Skeletal muscle tissue (tissue), 4 donors: ENCODE results near the gene PDE2A. TPM values are rescaled to one million over a fixed set of nuclear protein-coding genes. Genes with fewer than 3 reads are reported as not detected.

ENCODE experiments used
- H3K27ac ChIP-seq: one replicate; pipeline ENCODE4 v1.7.0; 2013; ENCODE audit warnings: mild to moderate bottlenecking, low read depth, low read length, inconsistent platforms
- H3K27me3 ChIP-seq, 3 donors: one replicate each; pipeline ENCODE4 v1.7.0; 2013; ENCODE audit warnings: low read length in 3 of 3; ENCODE audit not compliant: control insufficient read depth in 3 of 3, insufficient read depth in 3 of 3
- H3K36me3 ChIP-seq, 3 donors: one replicate each; pipeline ENCODE4 v1.7.0; 2013; ENCODE audit warnings: low read length in 3 of 3; ENCODE audit not compliant: control insufficient read depth in 3 of 3, insufficient read depth in 3 of 3
- H3K4me1 ChIP-seq, 3 donors: one replicate each; pipeline ENCODE4 v1.7.0; 2013; ENCODE audit warnings: low read length in 3 of 3, mild to moderate bottlenecking in 3 of 3; ENCODE audit not compliant: control insufficient read depth in 3 of 3, insufficient read depth in 3 of 3
- H3K4me3 ChIP-seq, 3 donors: one replicate each; pipeline ENCODE4 v1.7.0; 2013; ENCODE audit warnings: low read length in 3 of 3
- H3K9ac ChIP-seq, 3 donors: one replicate each; pipeline ENCODE4 v1.7.0; 2013; ENCODE audit warnings: low read length in 3 of 3, mild to moderate bottlenecking in 3 of 3, moderate library complexity in 2 of 3, low read depth in 1 of 3
- H3K9me3 ChIP-seq, 3 donors: one replicate each; pipeline ENCODE4 v1.7.0; 2013; ENCODE audit warnings: low read length in 3 of 3; ENCODE audit not compliant: control insufficient read depth in 3 of 3
- total RNA-seq: library from RNA; depleted of rRNA; stranded (reverse); fragments of >200 nt; gene quantifications from one replicate; pipeline ENCODE4 v1.2.3, GENCODE V29; 2014
- donor health status: Osteomylitis.

The PDE2A gene
- total RNA-seq, 1 donor from 2014 or later = 12.0 TPM

GRCh38 chr11:72634016-72634415, 40.2 kb downstream of the PDE2A start:
- Histone ChIP-seq H3K4me1 (peaks cover 79 to 89% (median 88%) of the 10 kb centered on the region in 3 donors), H3K9me3 (no peaks in the 10 kb centered on the region), H3K9ac (no peak overlapping the region), H3K27ac (peak overlapping the region; percentile 79), H3K4me3 (peak overlapping the region in 1 of 3 donors; percentile 22), H3K36me3 (no peaks in the 10 kb centered on the region), H3K27me3 (peaks cover 0 to under 1% (median 0%) of the 10 kb centered on the region in 3 donors)

- no peaks in the 10 kb centered on the region for H3K9me3 ChIP-seq
- H3K9ac ChIP-seq = peak overlapping the region in 2 of 3 donors; percentile 38 to 60
- H3K27me3 ChIP-seq = no peaks in the 10 kb centered on the region
- H3K36me3 ChIP-seq = no peaks in the 10 kb centered on the region
- H3K4me1 ChIP-seq = peaks cover 81 to 92% (median 88%) of the 10 kb centered on the region in 3 donors
- peak overlapping the region in 1 of 3 donors; percentile 35 for H3K4me3 ChIP-seq
- H3K27ac ChIP-seq = peak overlapping the region; percentile 79
Measured at GRCh38 chr11:72633068-72633467, 41.2 kb downstream of the PDE2A start.

GRCh38 chr11:72631806-72632731, 42.2 kb downstream of the PDE2A start:
- Histone ChIP-seq H3K27ac (peak overlapping the region; percentile 79), H3K9me3 (no peaks in the 10 kb centered on the region), H3K4me1 (peaks cover 81 to 93% (median 88%) of the 10 kb centered on the region in 3 donors), H3K27me3 (no peaks in the 10 kb centered on the region), H3K36me3 (no peaks in the 10 kb centered on the region), H3K9ac (peak overlapping the region; percentile 69 to 74 (median 73)), H3K4me3 (peak overlapping the region; percentile 43 to 56 (median 44))

- peak overlapping the region in 2 of 3 donors; percentile 50 to 62 for H3K9ac ChIP-seq
- no peaks in the 10 kb centered on the region for H3K9me3 ChIP-seq
- peaks cover 89 to 97% (median 94%) of the 10 kb centered on the region in 3 donors for H3K4me1 ChIP-seq
- no peaks in the 10 kb centered on the region for H3K36me3 ChIP-seq
- H3K4me3 ChIP-seq = no peak overlapping the region
- H3K27ac ChIP-seq = peak overlapping the region; percentile 79
- no peaks in the 10 kb centered on the region for H3K27me3 ChIP-seq
Measured at GRCh38 chr11:72630104-72630852, 43.9 kb downstream of the PDE2A start.

GRCh38 chr11:72629266-72629665, 45.0 kb downstream of the PDE2A start:
- Histone ChIP-seq H3K36me3 (no peaks in the 10 kb centered on the region), H3K4me3 (peak overlapping the region in 1 of 3 donors; percentile 33), H3K9ac (peak overlapping the region; percentile 47 to 64 (median 62)), H3K9me3 (no peaks in the 10 kb centered on the region), H3K4me1 (peaks cover 83 to 97% (median 95%) of the 10 kb centered on the region in 3 donors), H3K27ac (peak overlapping the region; percentile 79), H3K27me3 (no peaks in the 10 kb centered on the region)

GRCh38 chr11:72627594-72628281, 46.5 kb downstream of the PDE2A start:
- Histone ChIP-seq H3K27ac (peak overlapping the region; percentile 17), H3K4me1 (peaks cover 68 to 82% (median 82%) of the 10 kb centered on the region in 3 donors), H3K9ac (no peak overlapping the region)

GRCh38 chr11:72626414-72626936, 47.7 kb downstream of the PDE2A start:
- Histone ChIP-seq H3K36me3 (no peaks in the 10 kb centered on the region), H3K4me1 (peaks cover 55 to 70% (median 70%) of the 10 kb centered on the region in 3 donors), H3K9me3 (no peaks in the 10 kb centered on the region), H3K9ac (no peak overlapping the region), H3K27me3 (no peaks in the 10 kb centered on the region), H3K27ac (peak overlapping the region; percentile 59), H3K4me3 (no peak overlapping the region)

More at GRCh38 chr11:72627594-72628281, 46.5 kb downstream of the PDE2A start:
- Histone ChIP-seq H3K4me3 (no peak overlapping the region), H3K27me3 (no peaks in the 10 kb centered on the region), H3K36me3 (no peaks in the 10 kb centered on the region), H3K9me3 (no peaks in the 10 kb centered on the region)

GRCh38 chr11:72625691-72626413, 48.4 kb downstream of the PDE2A start:
- Histone ChIP-seq H3K4me1 (peaks cover 49 to 63% (median 63%) of the 10 kb centered on the region in 3 donors), H3K27ac (peak overlapping the region; percentile 59), H3K9me3 (no peaks in the 10 kb centered on the region), H3K27me3 (no peaks in the 10 kb centered on the region), H3K4me3 (no peak overlapping the region), H3K9ac (peak overlapping the region in 2 of 3 donors; percentile 40 to 57), H3K36me3 (no peaks in the 10 kb centered on the region)
